IMR-90 (cell line): ENCODE data around the gene AGBL3. TPM values are rescaled to one million over a fixed set of nuclear protein-coding genes. Genes with fewer than 3 reads are reported as not detected.

Experiments
- ATAC-seq: fragments of 200-7000 bp; cut with Tn5 transposase; 2 replicates; pipeline ENCODE4 v1.9.1; 2020; ENCODE audit warnings: low read depth, mild to moderate bottlenecking, moderate library complexity
- BruUV-seq: library from RNA; stranded (reverse); fragments of 400-500 nt; replicated peaks from 2 replicates; lab custom pipeline; 2021; lab: Mats Ljungman, UMichigan
- CTCF ChIA-PET: fragments of 300-600 bp; formaldehyde crosslinking; extraction: SDS; loops from one replicate; lab custom pipeline; 2021; ENCODE audit warnings: antibody characterized with exemption; lab: Yijun Ruan, JAX
- POLR2A ChIA-PET: fragments of 300-600 bp; sonication (Branson Sonifier 250); formaldehyde crosslinking; loops from one replicate; lab custom pipeline; 2022; ENCODE audit warnings: antibody characterized with exemption; ENCODE audit not compliant: unreplicated experiment; lab: Charles Lee
- DNase-seq: peaks from one replicate; pipeline ENCODE4 v3.0.0; 2013
- H2AFZ ChIP-seq: replicated peaks from 2 replicates; pipeline ENCODE3; 2013; ENCODE audit warnings: low read length, mild to moderate bottlenecking; ENCODE audit not compliant: poor library complexity
- H2AK5ac ChIP-seq: 2 replicates; pipeline ENCODE4 v1.6.1; 2013; ENCODE audit warnings: low read depth, low read length, inconsistent platforms
- H2AK9ac ChIP-seq: replicated peaks from 2 replicates; pipeline ENCODE3; 2013; ENCODE audit warnings: mild to moderate bottlenecking, low read depth, low read length, moderate library complexity; ENCODE audit not compliant: poor library complexity
- H2BK120ac ChIP-seq: 2 replicates; pipeline ENCODE4 v1.6.1; 2013; ENCODE audit warnings: low read depth, low read length, inconsistent platforms
- H2BK15ac ChIP-seq: 3 replicates; pipeline ENCODE4 v1.6.1; 2013; ENCODE audit warnings: low read depth, low read length, inconsistent platforms
- H2BK20ac ChIP-seq: 2 replicates; pipeline ENCODE4 v1.6.1; 2013; ENCODE audit warnings: low read depth, mild to moderate bottlenecking, inconsistent platforms, low read length, moderate library complexity
- H2BK5ac ChIP-seq: 2 replicates; pipeline ENCODE4 v1.6.1; 2013; ENCODE audit warnings: mild to moderate bottlenecking, low read depth, low read length, inconsistent platforms; ENCODE audit not compliant: poor library complexity, severe bottlenecking
- H3K14ac ChIP-seq: replicated peaks from 2 replicates; pipeline ENCODE4 v1.6.1; 2013; ENCODE audit warnings: low read depth, low read length, inconsistent platforms
- H3K18ac ChIP-seq: 2 replicates; pipeline ENCODE4 v1.6.1; 2013; ENCODE audit warnings: low read depth, low read length, control low read depth
- H3K23ac ChIP-seq: 2 replicates; pipeline ENCODE4 v1.6.1; 2013; ENCODE audit warnings: low read depth, low read length, inconsistent platforms
- H3K27ac ChIP-seq: 2 replicates; pipeline ENCODE4 v1.5.1; 2013; ENCODE audit warnings: mild to moderate bottlenecking, control low read depth, low read length; ENCODE audit not compliant: insufficient read depth
- H3K27me3 ChIP-seq: 2 replicates; pipeline ENCODE4 v1.6.1; 2013; ENCODE audit warnings: low read length; ENCODE audit not compliant: control insufficient read depth, insufficient read depth
- H3K36me3 ChIP-seq: 2 replicates; pipeline ENCODE4 v1.6.1; 2013; ENCODE audit warnings: low read length, mixed read lengths; ENCODE audit not compliant: control insufficient read depth, insufficient read depth
- H3K4ac ChIP-seq: 2 replicates; pipeline ENCODE4 v1.6.1; 2013; ENCODE audit warnings: low read depth, low read length, inconsistent platforms
- H3K4me1 ChIP-seq: 2 replicates; pipeline ENCODE4 v1.6.1; 2013; ENCODE audit warnings: low read length, mixed read lengths; ENCODE audit not compliant: control insufficient read depth, insufficient read depth
- H3K4me2 ChIP-seq: 2 replicates; pipeline ENCODE4 v1.6.1; 2013; ENCODE audit warnings: low read depth, mild to moderate bottlenecking, control low read depth, low read length, moderate library complexity
- H3K4me3 ChIP-seq: 2 replicates; pipeline ENCODE4 v1.5.1; 2013; ENCODE audit warnings: low read depth, mild to moderate bottlenecking, control low read depth, low read length, moderate library complexity; ENCODE audit not compliant: insufficient read depth
- H3K56ac ChIP-seq: 2 replicates; pipeline ENCODE4 v1.6.1; 2013; ENCODE audit warnings: low read length, inconsistent platforms; ENCODE audit not compliant: insufficient read depth; ENCODE audit errors: extremely low read depth
- H3K79me1 ChIP-seq, 2 experiments: 2 replicates each; pipeline ENCODE4 v1.6.1; 2013; ENCODE audit warnings: low read length in 2 of 2, inconsistent platforms in 1 of 2, low read depth in 1 of 2
- H3K9ac ChIP-seq: 2 replicates; pipeline ENCODE4 v1.6.1; 2013; ENCODE audit warnings: low read depth, low read length, control low read depth
- H3K9me1 ChIP-seq: 2 replicates; pipeline ENCODE4 v1.6.1; 2013; ENCODE audit warnings: low read length, inconsistent platforms; ENCODE audit not compliant: insufficient read depth
- H3K9me3 ChIP-seq: 2 replicates; pipeline ENCODE4 v1.6.1; 2013; ENCODE audit warnings: low read length; ENCODE audit not compliant: control insufficient read depth, insufficient read depth
- H4K20me1 ChIP-seq: 2 replicates; pipeline ENCODE4 v1.6.1; 2013; ENCODE audit warnings: low read length, inconsistent platforms; ENCODE audit not compliant: insufficient read depth
- H4K5ac ChIP-seq: 2 replicates; pipeline ENCODE4 v1.6.1; 2013; ENCODE audit warnings: mild to moderate bottlenecking, low read depth, low read length, control low read depth
- H4K8ac ChIP-seq, 2 experiments: 2 replicates each; pipeline ENCODE4 v1.6.1; 2013; ENCODE audit warnings: low read depth in 2 of 2, low read length in 2 of 2, control low read depth in 1 of 2, inconsistent platforms in 1 of 2
- H4K91ac ChIP-seq: 2 replicates; pipeline ENCODE4 v1.6.1; 2013; ENCODE audit warnings: low read depth, low read length, inconsistent platforms; ENCODE audit not compliant: insufficient read depth
- MAZ ChIP-seq: IDR thresholded peaks from 2 replicates; pipeline ENCODE4 v1.6.1; 2012; ENCODE audit warnings: low read depth, mild to moderate bottlenecking, low read length, improper control_type of control experiment, moderate library complexity, borderline replicate concordance
- NFE2L2 ChIP-seq: fragments of 150-350 bp; IDR thresholded peaks from 2 replicates; pipeline ENCODE4 v1.6.1; 2016; ENCODE audit warnings: low read depth, mild to moderate bottlenecking, low read length
- dilution Hi-C: fragments of 300-500 bp; cut with HindIII; formaldehyde crosslinking; loops from one replicate; pipeline ENCODE4 v1.14.3; 2018; ENCODE audit warnings: low sequenced_read_pairs; ENCODE audit not compliant: unreplicated experiment
- in situ Hi-C: fragments of 300-500 bp; cut with MboI; formaldehyde crosslinking; loops from 3 replicates; pipeline ENCODE4 v1.14.3; 2019; ENCODE audit warnings: low sequenced_read_pairs, inconsistent platforms, mixed read lengths
- intact Hi-C: fragments of 100-400 bp; cut with micrococcal nuclease; formaldehyde crosslinking; loops from 2 replicates; pipeline ENCODE4 v1.10.0; 2022
- polyA plus RNA-seq, 3 experiments: library from polyadenylated mRNA; depleted of rRNA; stranded (reverse); fragments of >200 nt; gene quantifications; 2 replicates each; pipeline ENCODE4 v1.2.3, GENCODE V29; 2012; ENCODE audit warnings: low replicate concordance in 1 of 3
- total RNA-seq: library from RNA; depleted of rRNA; stranded (reverse); fragments of >200 nt; gene quantifications from 2 replicates; pipeline ENCODE4 v1.2.3, GENCODE V29; 2012

The AGBL3 gene
- total and polyA plus RNA-seq, 2 of the 4 experiments (the other 2 are of a cell fraction), result 0.18 to 0.65 TPM

DNA sequence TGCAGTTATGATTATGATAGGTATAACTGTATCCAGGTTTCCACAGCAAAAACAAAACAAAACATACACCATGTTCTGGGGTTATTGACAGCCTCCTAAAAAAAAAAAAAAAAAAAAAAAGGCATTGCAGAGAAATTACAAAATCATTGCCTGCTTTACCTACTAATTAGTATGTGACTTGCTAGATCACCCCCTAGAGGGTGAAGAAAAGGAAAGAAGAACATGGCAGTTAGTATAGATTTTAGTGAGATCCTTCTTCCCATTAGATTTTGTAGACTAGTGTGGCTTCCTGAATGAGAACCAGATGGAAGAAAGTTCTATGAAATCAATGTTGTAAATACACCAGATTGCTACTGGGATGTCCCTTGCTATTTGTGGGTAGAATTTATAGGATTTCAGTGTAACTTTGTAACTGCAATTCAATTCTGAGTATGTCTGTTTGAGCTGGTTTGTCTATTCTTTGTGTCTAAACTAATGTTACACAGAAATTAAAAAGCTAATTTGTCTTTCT lies 24.0 kb upstream of the AGBL3 start:
- Histone ChIP-seq H4K20me1 (no peaks in the 10 kb centered on the region; the same call in 1 of the 2 replicates), H3K18ac (no peak overlapping the region), H3K14ac (no peak overlapping the region), H2BK20ac (no peak overlapping the region), H4K5ac (no peak overlapping the region), H3K36me3 (peaks cover 57% of the 10 kb centered on the region), H3K27ac (no peak overlapping the region), H3K79me1 (peaks cover 0 to 22% of the 10 kb centered on the region in 2 experiments; a peak in 3 of 4 replicates), H2BK15ac (no peak overlapping the region), H2AFZ (no peak overlapping the region), H3K9me3 (no peaks in the 10 kb centered on the region), H3K27me3 (no peaks in the 10 kb centered on the region), H4K8ac (no peak overlapping the region), H3K4me2 (no peak overlapping the region), H3K9ac (no peak overlapping the region), H2BK120ac (no peak overlapping the region), H2BK5ac (no peak overlapping the region), H3K4me1 (no peaks in the 10 kb centered on the region), H3K9me1 (peaks cover 3% of the 10 kb centered on the region), H3K23ac (no peak overlapping the region), H3K4me3 (no peak overlapping the region), H3K4ac (no peak overlapping the region), H4K91ac (no peak overlapping the region), H2AK9ac (no peak overlapping the region), H3K56ac (no peak overlapping the region), H2AK5ac (no peak overlapping the region)
- intact Hi-C loops, result loop anchor here (2.0 kb wide), 1 partner anchor 208 kb away; the partner anchor contains the start of gene CYREN
- CTCF ChIA-PET, result interaction anchor here (1.6 kb wide), 1 partner anchor 273 kb away, joined by 4 read pairs; no protein-coding TSS in a partner anchor
- no TSS peak for BruUV-seq
- no peak for TF ChIP-seq NFE2L2
- no peak for TF ChIP-seq MAZ
- dilution Hi-C loops, result no loop called here
- ATAC-seq (no peak), DNase-seq (no peak)
- POLR2A ChIA-PET, result no interaction called here
- in situ Hi-C loops, result no loop called here
